NCI-H526 treated with DMSO at 0.1 percent for 48 hours (cell line): ENCODE measurements around the gene SLC25A42.
"Not testable (repeated sequence)": the region's sequence is repeated elsewhere in the genome, so short reads cannot be mapped to it uniquely, and the experiment has no call there.

ENCODE experiments used
- DNase-seq: peaks from one replicate; lab custom pipeline; 2025; lab: John Stamatoyannopoulos, UW

The SLC25A42 gene

DNA sequence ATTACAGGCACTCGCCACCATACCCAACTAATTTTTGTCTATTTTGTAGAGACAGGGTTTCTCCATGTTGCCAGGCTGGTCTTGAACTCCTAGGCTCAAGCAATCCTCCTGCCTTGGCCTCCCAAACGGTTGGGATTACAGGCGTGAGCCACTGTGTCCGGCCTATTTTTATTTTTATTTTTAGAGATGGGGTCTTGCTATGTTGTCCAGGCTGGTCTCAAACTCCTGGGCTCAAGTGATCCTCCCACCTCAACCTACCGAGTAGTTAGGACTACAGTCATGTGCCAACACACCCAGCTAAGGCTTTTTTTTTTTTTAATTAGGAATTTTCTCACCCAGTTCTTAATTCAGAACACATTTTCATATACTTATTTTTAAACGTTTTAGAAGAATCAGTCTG lies 71.9 kb downstream of the SLC25A42 start:
- not testable (repeated sequence) for DNase-seq

DNA sequence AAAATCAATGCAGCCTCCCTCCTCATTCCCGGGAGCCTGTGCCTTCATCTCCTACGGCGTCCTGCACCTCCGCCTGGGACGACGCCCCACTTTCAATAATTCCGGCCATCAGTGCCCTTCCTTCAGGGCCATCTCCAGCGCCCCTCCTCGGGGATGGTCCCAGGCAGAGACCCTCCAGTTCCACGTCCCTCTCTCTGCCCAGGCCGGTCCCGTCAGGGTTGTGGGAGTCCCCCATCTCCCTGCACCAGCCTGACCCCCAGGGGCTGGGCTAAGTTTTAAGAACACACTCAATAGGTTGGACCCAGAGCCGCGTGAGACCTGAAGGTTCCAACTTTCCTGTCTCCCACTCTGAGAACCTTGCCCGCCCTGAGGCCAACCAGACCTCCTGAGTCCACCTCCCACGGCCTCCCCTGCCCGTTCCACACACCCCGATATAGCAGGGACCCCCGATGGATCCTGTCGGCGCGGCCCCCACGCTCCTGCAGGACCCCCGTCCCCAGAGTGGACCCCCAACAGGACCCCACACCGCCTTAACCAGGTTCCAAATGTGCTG lies 73.8 kb downstream of the SLC25A42 start:
- no peak for DNase-seq

- peak; percentile 80 for DNase-seq
These were observed 74.6 kb downstream of the SLC25A42 start, which contains the start of gene TMEM161A for GRCh38 chr19:19138109-19138981. TMEM161A (minus strand) TSS chr19:19138478; CDS start chr19:19138428, 50 bp downstream.

DNA sequence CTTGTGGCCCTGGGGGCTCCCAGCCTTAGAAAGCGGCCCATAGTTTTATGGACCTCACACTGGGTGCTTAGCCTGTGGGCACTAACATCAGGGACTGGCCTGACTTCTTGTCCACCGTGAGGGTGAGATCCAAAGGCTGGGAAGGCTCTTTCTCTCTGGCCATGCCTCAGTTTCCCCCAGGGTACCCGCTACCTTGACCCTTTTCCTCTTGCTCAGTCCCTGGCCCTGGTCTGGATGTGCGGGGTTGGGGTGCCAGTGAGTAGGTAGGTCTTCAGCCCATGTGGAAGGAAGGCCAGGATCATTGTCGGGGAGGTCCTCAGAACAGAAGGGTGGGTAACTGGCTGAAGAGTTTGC lies 76.1 kb downstream of the SLC25A42 start:
- no peak for DNase-seq

DNA sequence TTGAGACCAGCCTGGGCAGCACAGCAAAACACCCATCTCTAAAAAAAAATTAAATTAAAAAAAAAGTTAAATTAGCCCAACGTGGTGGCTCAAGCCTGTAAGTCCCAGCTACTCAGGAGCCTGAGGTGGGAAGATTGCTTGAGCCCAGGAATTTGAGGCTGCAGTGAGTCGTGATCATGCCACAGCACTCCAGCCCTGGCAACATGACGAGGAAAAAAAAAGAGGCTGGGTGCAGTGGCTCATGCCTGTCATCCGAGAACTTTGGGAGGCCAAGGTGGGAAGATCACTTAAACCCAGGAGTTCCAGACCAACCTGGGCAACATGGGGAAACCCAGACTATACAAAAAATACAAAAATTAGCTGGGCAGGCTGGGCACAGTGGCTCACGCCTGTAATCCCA lies 76.7 kb downstream of the SLC25A42 start:
- no peak for DNase-seq

DNA sequence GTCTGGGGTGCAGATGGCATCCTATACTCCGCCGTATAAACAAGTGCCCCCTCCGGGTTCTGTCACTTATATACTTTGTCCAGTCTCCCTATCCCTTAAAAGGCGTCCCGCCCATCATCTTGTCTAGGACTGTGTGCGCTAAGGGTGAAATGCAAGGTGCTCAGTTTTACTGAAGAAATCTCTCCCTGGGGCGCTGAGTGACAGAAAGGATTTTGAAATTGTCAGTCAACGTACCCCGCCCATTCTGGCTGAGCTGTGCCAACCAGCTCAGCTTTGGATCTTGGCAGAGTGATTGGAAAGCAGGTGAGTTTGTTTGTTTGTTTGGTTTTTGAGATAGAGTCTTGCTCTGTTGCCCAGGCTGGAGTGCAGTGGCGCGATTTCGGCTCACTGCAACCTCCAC lies 78.6 kb downstream of the SLC25A42 start:
- DNase-seq = no peak

- DNase-seq = no peak
These were observed 81.5 kb downstream of the SLC25A42 start for GRCh38 chr19:19145281-19145680.

GRCh38 chr19:19145684-19146608 lies 82.2 kb downstream of the SLC25A42 start:
- no peak for DNase-seq

DNA sequence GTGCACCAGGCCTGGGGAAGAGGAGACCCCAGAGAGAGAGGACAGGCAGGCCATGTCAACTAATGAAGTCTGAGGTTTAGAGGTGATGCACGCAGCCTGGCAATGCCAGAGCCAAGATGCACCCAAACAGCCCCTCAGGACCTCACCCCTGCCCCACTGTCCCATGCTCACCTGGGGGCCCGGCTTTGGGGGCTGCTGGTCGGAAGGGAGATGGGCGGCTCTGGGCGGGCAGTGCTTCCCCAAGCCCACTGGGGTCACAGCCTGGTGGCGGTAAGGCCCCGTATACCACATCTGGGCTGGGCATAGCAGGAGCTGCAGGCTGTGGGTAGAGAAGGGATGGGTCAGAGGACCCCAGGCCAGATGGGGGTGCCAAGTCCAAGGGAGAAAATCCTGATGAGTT lies 83.1 kb downstream of the SLC25A42 start:
- DNase-seq = no peak

- no peak for DNase-seq
These were observed 83.5 kb downstream of the SLC25A42 start for GRCh38 chr19:19147344-19147743.

GRCh38 chr19:19148504-19148903 lies 84.7 kb downstream of the SLC25A42 start:
- DNase-seq = not testable (repeated sequence)

DNA sequence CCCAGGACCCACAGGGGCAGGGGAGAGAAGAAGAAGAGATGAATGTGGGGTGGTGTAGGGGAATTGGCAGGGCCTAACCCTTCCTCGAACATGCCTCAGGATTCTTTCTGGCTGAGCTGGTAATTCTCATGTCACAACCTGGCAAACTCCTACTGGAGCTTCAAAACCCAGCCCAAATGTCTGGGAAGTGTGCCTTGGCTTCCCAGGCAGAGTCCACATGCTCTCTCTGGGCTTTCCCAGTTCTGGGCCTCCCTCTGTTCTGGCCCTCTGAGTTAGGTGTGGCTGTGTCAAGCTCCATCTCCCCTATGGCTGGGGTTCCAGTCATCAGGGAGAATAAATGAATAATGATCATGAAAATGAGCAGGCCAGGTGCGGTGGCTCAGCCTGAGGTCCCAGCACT lies 85.6 kb downstream of the SLC25A42 start:
- no peak for DNase-seq

DNA sequence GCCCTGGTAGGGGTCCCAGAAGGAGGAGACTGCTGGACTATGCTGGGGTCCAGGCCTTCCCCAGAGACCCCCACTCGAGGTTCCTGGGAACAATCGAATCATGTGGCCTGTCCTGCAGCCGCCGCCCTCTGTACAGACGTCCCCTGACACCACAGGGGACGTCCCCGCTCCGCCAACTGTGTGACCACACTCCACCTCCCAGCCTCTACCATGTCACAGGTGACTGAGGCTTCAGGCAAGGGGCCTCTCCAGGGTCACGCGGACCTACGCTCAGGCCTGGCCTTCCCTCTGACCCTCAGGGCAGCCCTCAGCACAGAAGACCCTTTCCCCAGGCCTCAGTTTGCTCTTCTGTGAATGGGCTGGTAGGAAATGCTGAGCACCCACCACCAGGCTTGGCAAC lies 87.6 kb downstream of the SLC25A42 start:
- no peak for DNase-seq

DNA sequence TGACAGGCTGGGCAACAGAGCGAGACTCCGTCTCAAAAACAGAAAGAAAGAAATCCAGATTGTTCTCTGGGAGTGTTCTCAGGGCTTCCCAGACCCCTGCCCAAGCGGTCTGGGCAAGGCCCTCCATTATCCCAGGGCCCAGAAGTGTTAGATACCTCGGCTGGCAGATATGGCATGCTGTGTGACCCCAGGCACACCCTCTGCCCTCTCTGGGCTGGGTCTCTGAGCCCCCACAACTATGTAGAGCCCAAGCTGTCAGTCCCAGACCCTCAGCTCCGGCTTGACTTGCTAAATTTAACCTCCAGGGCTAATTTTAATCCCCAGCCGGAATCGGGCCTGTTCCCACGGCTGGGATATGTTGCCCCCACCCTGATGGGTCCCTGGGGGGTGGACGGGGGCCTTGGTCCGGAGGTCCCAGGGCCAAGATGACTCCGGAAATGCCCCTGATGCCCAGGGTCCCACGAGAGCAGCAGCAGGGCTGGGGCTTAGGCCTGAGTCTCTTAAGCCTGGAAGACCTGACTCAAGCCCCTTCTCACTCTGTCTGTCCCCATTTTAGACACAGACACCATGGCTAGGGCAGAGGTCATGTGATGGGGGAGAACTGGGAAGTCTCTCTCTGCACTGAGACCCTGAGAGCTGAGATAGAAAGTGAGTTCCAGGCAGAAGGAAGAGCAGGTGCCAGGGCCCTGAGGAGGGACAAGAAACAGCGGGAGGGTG lies 89.0 kb downstream of the SLC25A42 start:
- DNase-seq = no peak

DNA sequence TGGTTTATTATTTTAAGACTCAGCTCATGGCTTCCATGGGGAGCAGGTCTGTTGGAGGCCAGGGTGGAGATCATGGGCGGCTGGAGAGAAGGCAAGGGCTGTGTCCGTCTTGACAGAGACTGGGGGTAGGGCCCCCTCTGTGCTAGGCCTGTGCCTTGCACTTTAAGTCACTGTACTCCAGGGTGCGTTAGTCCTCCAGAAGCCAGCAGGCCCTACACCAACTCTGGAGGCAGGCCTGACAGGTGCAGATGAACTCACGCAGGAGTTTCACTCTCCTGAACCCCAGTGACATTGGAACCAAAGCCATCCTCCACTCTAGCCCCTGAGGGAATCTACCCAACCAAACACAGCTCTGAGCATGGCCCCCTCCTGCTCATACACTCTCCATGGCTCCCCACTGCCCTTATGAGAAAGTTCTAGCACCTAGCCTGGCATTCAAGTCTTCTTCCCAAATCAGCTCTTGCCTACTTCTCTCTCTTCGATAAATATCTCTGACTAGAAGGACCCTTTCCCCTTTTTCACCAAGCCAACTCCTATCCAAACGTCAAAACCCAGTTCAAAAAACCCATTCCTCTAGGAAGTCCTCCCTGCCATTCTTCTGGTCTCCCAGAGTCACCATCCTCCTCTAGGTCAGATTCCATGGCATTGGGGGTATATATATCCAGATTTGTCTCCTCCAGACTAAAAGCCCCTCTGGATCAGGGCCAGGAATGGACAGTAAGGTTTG lies 91.1 kb downstream of the SLC25A42 start:
- DNase-seq = no peak

GRCh38 chr19:19155495-19156219 lies 91.9 kb downstream of the SLC25A42 start:
- DNase-seq = no peak

GRCh38 chr19:19157808-19158207 lies 94.0 kb downstream of the SLC25A42 start:
- no peak for DNase-seq

GRCh38 chr19:19159534-19159933 lies 95.7 kb downstream of the SLC25A42 start:
- no peak for DNase-seq

DNA sequence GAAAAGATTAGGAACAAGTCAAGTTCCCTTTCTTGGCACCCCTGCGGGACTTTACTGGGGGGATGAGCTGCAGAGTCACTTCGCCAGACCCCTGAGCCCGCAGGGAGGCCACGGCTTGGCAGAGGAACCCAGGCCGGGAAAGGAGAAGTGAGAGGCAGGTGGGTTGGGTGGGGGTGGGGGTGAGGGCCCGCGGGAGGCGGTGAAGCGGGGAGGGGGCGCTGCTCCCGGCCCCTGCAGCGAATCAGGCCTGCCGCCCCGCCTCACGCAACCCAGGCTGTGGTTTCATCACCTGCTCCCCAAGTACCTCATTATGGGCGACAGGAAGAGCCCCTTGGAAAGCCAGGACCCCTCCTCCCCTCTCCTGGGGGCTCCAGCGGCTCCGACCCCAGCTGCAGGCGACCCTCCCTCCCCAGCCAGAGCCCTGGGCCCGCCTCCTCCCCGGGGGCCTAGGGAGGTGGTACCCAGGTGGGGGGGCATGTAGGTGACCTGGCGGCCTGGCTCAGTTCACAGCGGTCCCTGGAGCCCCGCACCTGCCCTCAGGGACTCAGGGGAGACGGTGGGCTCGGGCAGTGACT lies 96.8 kb downstream of the SLC25A42 start:
- DNase-seq = no peak

DNA sequence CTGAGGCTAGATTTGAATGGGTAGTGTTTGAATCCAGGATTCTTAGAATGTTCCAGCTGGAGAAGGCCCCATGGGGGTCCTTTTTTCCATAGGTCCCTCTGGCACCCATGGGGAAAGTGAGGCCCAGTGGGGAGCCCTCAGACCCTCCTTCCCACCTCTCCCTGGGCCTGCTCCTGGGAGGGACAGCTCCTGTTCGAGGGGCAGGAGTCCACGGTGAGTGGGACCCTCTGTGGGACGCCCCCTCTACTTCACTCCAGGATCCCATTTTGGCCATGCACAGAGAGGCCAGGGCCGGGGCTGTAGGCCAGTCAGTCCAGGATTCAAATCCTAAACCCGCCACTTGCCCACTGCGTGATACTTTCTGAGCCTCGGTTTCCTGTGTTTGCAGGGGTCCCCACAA lies 98.7 kb downstream of the SLC25A42 start:
- no peak for DNase-seq
